Embryonic facial prominence (tissue), 1 donor: ENCODE measurements around the gene TDRKH.

Experiments
- DNase-seq: peaks from one replicate; pipeline ENCODE4 v3.0.0-alpha.2; 2016; ENCODE audit errors: extremely low spot score

Gene TDRKH

DNA sequence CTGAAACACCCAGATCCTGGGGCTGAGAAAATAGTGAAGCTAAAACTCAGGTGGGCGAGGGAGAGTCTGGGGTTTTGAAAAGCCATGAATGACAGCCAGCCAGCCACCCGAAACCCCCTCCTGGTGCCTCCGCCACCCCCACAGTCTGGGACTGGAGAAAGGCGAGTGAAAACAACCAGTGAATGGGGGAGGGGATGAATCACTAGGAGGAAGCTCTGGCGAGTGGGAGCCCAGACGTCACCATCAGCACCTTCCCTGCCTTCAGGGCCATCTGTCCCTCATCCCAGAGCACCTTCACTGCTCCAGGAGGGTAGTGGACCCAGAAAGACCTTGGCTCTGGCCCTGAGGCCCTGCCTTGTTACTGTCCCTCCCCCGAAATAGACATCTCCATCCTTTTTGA, 32.1 kb upstream of the TDRKH start:
- no peak for DNase-seq

DNA sequence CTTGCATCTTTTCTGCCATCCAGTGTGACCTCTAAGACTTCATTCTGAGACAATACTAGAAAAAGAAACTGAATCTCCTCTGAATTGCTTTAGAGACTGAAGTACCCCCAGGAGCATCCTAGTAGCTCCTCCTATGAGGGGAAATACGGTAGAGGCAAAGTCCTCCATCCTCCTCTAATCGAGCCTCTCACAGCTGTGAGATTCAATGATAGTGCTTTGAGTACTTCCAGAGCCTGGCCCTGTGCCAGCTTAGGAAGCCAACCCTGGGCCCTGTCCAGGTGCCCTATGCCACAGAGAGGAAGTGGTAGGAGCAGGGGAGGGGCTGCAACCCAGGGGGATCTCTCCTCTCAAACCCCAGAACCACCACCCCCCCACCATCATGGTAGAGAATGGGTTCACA, 30.6 kb upstream of the TDRKH start:
- no peak for DNase-seq

DNA sequence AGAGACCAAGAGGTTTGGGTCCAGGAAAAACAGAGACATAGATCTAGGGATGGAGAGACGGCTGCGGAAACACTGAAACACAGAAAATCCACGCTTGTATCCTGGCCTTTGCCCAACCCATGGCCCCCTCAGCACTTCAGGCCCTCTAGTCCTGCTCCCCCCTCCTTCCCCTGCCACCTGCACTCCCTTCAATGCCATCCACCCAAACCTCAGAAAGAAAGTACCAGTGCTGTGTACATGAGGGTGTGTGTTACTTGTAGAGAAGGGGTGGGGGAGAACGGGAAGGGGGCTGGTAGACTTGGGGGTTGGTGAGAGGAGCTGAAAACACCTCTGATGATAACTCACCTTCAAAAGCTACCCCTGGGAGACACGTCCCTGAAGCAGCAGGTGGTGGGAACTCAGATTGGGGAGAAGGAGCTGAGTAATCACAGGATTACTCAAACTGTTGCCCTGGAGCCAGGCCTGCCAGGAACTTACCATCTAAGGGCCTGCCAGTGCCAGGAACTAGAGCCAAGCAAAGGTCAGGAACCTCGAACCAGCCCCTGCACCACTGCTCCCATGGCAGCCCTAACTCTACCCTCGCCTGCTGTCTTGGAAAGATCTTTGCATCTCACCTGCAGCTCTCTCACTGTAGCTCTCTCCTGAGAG, 29.8 kb upstream of the TDRKH start:
- DNase-seq = no peak

DNA sequence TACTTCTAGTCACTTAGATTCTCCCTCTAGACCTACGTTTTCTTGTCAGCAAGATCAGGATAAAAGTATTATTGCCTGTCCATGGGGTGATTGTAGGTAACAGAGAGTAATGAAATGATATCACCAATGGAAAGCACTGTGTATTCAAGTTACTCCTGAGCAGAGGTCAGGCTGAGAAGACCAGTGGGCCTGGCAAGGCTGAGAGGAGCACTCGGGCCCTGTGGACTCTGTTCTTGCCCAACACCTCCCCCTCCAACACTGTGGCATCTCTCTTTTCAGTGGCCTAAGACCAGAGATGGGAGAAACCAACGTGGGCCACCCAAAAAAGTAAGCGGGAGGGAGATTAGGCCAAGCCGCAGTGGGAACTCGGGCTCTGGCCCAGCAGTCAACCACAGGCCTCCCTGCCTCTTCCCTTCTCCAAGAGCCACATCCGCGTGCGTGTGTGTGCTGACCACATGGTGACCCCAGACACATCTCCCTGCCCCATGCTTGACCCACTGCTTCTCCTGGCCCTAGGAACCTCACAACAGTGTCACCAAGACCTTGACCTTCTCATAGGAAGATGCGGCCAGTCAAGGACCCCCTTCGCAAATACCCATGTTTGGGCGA, 29.0 kb upstream of the TDRKH start:
- DNase-seq = no peak

DNA sequence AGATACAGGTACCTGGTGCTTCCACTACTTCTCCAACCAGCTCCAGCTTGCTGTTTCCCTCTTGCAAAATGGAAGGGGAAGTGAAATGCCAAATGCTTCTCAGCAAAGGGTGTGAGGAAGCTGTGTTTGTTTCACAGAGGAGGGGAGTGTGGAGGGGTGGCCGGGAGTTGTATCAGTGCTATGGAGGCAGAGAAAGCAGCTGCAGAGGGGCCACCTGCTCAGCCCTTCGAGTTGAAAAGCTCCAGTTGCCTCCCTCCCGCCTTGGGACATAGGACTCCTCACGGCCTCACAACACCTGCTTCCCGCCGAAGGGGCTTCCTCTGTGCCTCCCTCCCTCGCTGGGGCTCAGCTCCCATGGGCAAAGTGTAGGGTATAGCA, 27.0 kb upstream of the TDRKH start:
- no peak for DNase-seq

DNA sequence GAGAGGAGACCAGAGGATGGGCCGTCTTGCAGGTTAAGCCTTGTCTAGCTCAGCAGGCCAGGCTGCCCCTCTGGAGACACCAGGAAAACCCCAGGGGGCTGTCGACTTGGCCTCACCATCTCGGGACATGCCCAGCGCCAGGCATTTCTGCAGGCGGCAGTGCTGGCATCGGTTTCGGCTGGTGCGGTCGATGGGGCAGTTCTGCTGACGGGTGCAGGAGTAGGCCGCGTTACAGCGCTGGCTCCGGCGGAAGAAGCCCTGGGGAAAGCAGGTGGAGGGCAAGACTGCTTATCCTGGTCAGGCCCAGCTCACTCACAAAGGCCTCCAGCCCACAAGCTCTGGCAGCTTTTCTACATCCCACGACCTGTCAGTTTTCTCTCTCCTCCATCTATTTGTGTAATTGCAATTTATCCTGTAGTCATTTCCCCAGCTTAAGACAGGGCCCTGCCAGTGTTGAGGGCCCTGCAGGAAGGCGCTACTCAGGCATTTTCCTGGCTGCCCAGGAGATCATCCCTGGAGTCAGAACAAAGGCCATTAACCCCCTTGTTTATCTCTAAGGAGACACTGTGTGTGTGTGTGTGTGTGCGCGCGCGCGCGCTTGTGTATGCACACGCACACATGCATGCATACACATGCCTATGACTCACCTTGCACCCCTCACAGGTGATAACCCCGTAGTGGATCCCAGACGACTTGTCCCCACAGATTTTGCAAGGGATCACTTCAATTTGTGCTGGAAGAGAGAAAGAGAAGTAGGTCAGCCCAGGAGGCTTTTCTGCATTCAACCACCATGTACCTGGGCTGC, 26.4 kb upstream of the TDRKH start:
- no peak for DNase-seq

DNA sequence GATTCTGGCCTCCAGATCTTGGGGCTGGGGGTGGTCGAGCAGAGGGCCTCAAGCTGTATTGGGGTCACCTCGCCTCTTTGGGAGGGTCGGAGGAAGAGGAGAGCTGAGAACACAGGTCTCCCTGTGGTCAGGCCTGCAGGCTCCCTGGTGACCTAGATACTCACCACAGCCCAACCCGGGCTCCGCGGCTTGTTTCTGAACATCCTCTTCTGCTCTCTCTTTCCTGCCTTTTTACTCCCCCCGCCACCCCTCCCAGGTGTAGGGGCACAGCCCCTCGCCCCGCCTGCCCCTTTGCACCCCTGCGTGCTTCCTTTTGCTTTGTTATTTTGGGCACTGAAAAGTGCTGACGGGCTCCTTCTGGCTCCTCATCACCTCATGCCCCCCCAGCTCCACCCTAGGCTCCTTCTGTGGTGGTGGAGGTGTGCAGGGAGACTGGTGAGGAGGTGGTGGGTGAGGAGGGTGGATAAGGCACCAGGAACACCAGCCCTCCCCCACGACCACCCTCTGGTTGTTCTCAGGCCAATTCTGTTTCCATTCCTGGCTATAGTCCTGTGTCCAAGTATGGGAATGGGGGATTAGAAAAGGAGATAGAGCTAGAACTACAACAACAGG, 25.5 kb upstream of the TDRKH start:
- DNase-seq = no peak

DNA sequence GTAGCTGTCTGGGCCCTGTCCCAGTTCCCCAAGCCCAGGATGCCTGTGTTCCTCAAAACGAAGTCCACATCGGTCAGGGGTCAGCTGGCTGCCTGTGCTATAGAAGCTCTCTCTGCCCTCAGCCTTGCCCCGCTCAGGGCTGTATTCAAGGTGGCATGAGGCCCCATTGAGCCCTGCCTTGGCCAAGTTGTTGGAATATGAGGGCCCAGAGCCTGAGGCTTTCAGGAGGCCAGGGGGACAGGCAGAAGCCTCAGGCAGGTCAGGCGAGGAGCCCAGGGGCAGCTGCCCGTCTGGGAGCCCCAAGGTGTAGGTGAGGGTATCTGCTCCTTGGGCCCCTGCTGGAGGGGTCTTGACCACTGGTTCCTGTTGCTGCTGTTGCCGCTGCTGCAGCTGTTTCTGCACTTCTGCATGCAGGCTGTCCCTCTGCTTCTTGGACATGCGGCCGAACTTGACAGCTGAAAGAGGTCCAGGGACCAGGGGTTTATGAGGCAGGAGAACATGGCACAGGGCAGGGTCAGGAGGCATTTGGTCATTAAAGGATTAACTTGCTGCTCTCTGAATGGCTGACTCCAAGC, 24.8 kb upstream of the TDRKH start:
- no peak for DNase-seq

DNA sequence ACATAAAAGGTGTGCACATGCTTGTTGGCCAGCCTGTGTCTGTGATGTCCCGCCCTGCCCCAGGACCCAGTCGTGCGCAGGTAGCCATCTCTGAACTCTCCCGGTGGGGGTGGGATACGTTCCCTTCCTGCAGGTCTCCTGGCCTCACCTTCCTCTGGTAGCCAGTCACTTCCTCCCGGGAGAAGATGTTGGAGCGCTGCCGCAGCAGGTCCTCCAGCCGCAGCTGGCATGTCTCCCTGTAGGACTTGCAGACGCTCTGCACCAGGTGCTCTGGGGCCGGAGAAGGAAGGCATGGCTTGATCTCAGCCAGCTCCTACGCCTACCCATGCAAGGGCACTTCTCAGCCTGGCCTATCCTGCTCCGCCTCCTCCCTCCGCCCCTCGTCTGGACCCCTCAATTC, 24.1 kb upstream of the TDRKH start:
- DNase-seq = no peak

DNA sequence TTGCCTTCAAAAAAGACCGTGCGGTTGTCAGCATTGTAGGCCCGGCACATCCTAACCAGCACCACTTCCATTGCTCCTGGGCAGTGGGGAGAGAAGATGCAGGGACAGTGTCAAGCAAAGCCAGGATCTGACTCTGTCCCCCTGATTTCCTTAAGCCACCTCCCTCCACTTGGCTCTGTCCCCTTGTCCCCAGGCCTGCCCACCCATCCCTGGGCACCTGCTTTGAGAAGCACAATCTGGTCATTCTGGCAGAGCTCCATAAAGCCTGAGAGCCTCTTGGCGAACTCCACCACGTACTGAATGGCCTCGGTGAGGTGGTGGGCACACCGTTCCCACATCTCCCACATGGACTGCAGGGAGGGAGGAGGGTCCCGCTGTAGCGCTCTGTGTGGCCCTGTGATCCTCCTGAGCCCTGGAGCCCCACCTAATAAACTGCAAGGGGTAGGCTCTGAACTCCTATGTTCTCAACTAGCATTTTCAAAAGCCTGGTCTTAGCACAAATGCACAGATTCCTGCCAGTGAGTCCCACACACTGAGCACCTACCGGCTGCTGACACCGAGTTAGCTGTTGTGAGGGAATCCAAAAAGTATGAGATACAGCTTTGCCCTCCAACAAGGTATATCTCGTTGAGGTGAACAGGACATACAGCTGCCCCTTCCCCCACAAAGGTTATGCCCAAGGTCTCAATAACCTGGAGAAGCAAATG, 23.1 kb upstream of the TDRKH start:
- no peak for DNase-seq

DNA sequence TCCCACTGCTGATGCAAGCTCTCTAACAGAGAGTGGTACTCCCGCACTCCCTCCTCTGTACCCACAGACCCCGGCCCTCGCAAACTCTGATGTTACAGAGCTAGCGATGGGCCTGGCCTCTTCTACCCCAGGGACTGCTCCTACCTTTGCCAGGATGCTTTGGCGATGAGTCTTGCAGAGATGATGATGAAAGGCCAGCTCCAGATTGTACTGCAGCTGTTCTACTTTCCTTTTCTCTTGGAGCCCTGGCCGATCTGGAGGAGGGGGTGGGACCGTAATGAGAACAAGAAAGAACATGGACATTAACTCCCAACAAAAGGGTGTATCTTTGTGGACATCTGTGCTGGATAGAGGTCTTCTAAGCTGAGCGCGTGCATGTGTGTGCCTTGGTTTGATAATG, 20.9 kb upstream of the TDRKH start:
- no peak for DNase-seq

DNA sequence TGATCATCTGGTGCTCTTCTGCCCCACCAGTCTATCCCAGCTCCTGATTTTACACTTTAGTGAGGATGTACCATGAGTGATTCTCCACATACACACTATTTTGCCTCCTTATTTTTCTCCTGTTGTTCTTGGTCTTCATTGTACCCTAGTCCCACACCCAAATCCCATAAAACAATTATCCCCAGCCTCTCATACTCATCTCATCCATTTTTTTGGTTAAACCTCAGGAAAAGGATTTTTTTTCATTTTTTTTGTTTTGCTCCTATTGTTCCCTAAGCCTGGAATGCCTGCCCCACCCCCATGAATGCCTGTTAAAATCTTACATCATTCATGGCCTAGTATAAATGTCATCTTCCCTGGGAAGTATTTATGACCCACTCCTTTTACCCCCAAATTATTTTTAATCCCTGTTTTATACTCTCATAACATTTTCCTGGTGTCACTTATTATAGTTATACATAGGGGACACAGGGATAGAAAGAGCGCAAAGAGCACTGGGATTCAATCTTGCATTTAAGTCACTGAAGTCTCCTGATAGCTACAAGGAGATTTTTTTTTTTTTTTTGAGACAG, 19.8 kb upstream of the TDRKH start:
- no peak for DNase-seq

DNA sequence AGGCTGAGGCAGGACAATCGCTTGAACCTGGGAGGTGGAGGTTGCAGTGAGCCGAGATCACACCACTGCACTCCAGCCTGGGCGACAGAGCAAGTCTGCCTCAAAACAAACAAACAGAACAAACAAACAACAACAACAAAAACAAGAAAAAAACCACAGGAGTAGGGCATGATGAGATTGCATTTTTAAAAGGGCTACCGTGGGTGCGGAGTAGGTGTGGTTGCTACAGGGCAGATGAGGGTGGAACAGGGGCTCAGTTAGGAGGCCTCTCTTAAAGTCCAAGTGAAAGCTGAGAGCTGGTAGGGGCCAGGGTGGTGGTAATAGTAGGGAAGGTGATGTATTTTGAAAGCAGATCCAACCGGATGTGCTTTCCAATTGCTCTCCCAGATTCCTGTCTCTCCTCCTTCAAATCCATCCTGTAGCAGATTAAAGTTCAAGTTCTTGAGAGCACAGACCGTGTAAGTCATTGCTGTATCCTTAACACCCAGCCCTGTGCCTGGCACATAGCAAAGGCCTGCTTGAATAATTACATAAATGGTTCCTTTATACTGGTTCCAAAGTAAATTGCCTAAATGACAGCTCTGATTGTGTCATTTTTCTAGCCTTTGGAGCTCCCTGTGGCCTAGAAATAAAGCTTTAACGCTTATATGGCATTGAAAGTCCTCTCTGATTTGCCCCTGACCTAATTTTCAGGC, 19.1 kb upstream of the TDRKH start:
- DNase-seq = no peak

DNA sequence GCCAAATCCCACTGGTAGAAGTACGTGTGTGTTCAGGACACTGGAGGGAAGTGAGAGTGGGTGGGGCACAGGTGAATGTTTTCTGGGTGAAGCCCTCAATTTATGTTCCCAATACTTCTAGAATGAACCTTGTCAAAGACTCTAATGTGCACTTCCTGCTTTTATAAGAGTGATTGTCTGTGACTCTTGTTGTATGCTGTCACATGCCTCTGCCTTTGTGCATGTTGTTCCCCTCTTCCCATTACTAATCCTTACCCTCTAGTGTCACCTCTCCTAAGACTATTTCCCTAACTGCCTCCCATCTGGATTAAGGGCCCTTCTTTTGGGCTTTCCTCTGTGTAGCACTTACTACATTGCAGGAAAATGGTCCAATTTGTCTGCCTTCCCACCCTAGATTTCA, 17.5 kb upstream of the TDRKH start:
- no peak for DNase-seq

DNA sequence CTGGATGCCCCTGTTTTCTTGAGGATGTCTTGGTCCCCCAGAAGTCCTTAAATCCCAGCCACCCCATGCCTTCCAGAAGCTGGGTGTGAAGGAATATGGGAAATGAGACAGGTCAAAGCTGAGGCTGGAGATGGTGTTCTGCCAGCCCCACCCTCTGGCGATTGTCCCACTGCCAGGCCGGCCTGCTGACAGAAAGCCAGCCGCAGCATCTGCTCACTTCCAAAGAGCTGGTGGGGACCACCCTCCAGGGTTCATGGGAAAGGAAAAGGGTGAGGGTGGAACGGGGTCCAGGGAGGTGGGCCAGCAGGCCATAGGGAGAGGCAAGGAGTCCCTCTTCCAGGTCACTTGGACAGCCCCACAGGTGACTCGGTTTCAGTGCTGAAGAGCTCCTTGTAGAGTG, 16.8 kb upstream of the TDRKH start:
- DNase-seq = no peak

DNA sequence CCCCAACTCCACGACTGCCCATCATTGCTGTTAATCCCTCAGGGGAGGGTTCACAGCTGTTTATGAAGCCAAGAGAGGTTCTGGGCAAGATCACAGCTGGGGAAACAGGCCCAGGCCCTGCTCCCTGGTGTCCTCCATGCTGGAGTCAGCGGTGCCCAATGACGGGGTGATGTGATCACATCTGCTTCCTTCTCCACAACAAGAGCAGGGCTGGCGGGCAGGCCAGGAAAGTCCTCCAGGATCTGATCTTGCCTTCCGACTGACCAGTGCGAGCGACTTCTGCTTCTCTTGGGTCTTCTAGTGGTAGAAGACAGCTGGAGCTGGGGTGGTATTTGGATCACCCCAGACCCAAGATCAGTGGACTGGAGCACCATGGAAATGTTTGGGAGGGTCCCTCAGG, 15.9 kb upstream of the TDRKH start:
- no peak for DNase-seq

DNA sequence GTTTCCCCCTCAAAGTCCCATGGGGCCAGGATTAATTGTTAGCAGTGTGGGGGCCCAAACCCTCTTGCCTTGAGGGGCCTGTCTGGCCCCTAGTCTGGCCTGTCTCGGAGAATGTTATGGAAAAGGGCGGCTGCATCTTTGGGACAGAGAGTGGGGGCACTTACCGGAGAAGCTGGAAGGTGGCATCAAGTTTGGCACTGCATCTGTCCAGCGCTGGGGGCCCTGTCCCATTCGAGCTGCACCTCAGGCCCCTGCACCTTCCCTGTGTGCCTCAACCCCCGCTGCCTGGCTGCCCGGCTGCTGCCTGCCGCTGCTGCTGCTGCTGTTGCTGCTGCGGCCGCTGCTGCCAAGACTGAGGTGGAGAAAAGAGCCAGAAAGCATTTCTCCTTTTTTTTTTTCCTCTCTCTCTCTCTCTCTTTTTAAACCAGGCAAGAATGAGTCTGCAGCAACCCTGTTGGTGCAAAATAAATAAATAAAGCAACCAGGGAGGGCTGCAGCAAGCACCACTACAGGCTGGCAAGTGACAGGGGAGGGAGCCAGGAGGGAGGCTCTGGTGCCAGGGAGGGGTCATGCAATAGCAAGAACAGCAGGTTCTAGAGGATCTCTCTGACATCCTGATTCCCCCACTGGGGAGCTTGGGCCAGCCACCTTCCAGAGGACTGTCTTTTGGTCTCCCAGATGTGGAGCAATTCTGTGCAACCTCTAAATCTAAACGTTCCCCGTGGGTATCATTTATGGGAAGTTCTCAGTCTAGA, 14.9 kb upstream of the TDRKH start, which contains the start of gene LINGO4:
LINGO4 (minus strand) TSS at position 354 of the 755 bp plus-strand sequence. CDS start 2,715 bp downstream, outside the sequence.
- no peak for DNase-seq

DNA sequence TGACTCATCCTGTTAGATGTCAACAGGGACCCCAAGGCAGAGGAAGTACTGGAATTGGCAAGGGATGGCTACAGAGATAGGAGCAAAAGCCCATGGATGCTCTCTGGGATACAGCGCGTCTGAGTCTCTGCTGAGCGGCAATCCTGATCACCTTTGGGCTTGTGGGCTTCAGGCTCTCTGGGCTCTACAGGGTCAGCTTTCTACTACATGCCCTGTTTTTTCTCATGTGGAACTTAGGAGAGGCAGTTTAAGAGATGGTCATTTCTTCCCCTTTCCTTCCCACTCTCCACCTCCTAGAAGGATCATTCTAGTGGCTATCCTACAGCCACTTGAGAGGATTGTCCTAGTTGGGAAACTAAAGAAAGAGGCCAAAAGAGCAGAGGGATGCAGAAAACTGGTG, 13.6 kb upstream of the TDRKH start:
- no peak for DNase-seq

DNA sequence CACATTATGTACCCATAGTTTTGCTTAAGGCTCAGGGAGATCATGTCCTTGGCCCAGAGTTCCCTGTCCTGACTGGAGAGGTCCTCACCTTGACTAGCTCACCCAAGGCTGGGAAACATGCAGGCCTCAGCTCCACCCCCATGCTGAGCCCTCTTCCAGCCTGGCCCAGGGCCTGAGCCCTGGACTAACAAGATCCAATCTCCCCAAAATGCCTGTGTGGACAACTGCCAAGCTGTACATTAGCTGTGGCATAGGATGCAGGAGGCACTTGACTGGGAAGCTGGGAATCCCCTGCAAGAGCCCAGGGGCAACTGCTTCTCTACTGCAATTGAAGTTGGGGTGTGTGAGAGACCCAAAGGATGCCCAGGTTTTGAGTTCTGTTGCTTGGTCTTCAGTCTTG, 12.9 kb upstream of the TDRKH start:
- no peak for DNase-seq

DNA sequence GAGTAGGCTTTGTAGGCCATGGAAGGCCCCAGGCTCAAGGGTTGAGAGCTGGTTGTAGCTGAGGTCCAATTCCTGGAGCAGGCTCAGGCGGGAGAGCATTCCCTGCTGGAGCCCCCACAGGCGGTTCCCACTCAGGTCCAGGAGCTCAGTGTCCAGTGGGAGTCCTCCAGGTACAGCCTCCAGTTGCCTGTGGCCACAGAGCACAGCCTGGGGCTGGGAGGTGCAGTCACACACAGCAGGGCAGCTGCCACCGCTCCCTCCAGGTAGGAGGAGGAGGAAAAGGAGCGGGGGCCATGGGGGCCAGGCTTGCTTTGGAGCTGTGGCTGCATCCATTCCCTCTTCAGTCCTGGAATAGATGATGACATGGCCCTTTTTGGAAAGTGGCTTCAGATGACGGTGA, 12.1 kb upstream of the TDRKH start:
- no peak for DNase-seq
